Suprapubic skin (tissue), 3 donors: ENCODE data around the gene CADPS2.

Experiments used
- CTCF ChIP-seq, 2 donors: fragments of 200-600 bp in 1 of 2; fragments of 450-650 bp in 1 of 2; sonication (generic) in 1 of 2; IDR thresholded peaks; one replicate each; pipeline ENCODE4 v1.5.1; 2016 to 2019; ENCODE audit warnings: antibody characterized with exemption in 2 of 2, mild to moderate bottlenecking in 1 of 2, moderate library complexity in 1 of 2
- EP300 ChIP-seq: sonication (generic); formaldehyde crosslinking; IDR thresholded peaks from one replicate; pipeline ENCODE4 v1.6.1; 2017; ENCODE audit warnings: antibody characterized with exemption
- POLR2A ChIP-seq, 2 donors: fragments of 450-650 bp; IDR thresholded peaks; one replicate each; pipeline ENCODE4 v1.6.1; 2017; ENCODE audit warnings: antibody characterized with exemption in 2 of 2, mild to moderate bottlenecking in 2 of 2, moderate library complexity in 2 of 2

- TF ChIP-seq EP300 (no peak), CTCF (IDR thresholded peaks at IDR 0.05) (no peak), POLR2A (IDR thresholded peaks at IDR 0.05) (no peak)
These were observed 501.7 kb downstream of the CADPS2 start for GRCh38 chr7:122384528-122384927.
